ENCODE results near the gene MTCL3.

Gene MTCL3

DNA sequence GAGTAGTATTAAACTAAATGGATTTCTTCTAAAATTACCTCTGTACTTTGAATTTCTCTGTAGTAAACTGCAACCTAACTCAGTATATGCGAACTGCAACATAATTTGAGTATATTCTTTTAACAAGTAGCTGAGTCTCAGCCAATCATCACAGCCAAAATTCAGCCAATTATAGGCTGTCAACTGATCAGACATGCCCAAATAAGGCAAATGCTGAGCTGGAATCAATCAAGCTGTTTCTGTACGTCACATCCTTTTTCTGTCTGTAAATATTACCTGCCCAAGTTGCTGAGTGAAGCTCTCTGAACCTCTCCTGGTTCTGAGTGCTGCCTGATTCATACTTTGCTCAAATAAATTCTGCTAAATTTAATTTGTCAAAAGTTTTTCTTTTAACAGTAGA is 48.3 kb upstream of the MTCL3 start:
- Histone ChIP-seq H2AFZ (ENCODE audit: low read depth, low read length, poor library complexity, severe bottlenecking) (no peak overlapping the region), H3K27me3 (ENCODE audit: insufficient read depth, low read length) (no peaks in the 10 kb centered on the region), H3K9me2 (ENCODE audit: insufficient read depth) (no peaks in the 10 kb centered on the region), H3K79me2 (ENCODE audit: insufficient read depth, low read length) (no peaks in the 10 kb centered on the region), H3K4me2 (ENCODE audit: low read length) (no peak overlapping the region), H3K9me3 (ENCODE audit: control insufficient read depth in 1 of 2, insufficient read depth in 1 of 2, low read depth in 1 of 2, low read length in 2 of 2) (no peaks in the 10 kb centered on the region), H3K27ac (ENCODE audit: low read depth, low read length) (no peak overlapping the region), H3K36me3 (ENCODE audit: control insufficient read depth in 1 of 2, insufficient read depth in 2 of 2, low read length in 2 of 2) (no peaks in the 10 kb centered on the region), H4K20me1 (ENCODE audit: insufficient read depth) (no peaks in the 10 kb centered on the region), H3K9ac (ENCODE audit: low read length) (no peak overlapping the region), H3K4me3 (replicated peaks in 1 of 2; ENCODE audit: low read depth in 1 of 2, low read length in 2 of 2) (no peak overlapping the region), H3K4me1 (ENCODE audit: control insufficient read depth in 1 of 2, insufficient read depth in 2 of 2, low read length in 2 of 2) (no peaks in the 10 kb centered on the region)
- no peak for ATAC-seq
- TF ChIP-seq SRF (IDR thresholded peaks at IDR 0.05; ENCODE audit: low read depth), result peak; percentile 33; the same call in 1 of the 2 replicates
- TF ChIP-seq ZFX (IDR thresholded peaks at IDR 0.05), result no peak
- CTCF ChIA-PET, result no interaction called here
- RAD21 ChIA-PET (ENCODE audit: low non-redundant PET in 1 of 2, low total read pairs in 2 of 2, uncharacterized antibody in 2 of 2, unreplicated experiment in 2 of 2), result no interaction called here
- no TSS peak for BruUV-seq (replicated peaks)
- no peak for DNase-seq (ENCODE audit: low read depth, low spot score)
- intact Hi-C loops (cut with micrococcal nuclease), result no loop called here
- POLR2A ChIA-PET, result no interaction called here

- Histone ChIP-seq H3K27ac (ENCODE audit: low read depth, low read length) (no peak overlapping the region), H3K9me3 (ENCODE audit: control insufficient read depth in 1 of 2, insufficient read depth in 1 of 2, low read depth in 1 of 2, low read length in 2 of 2) (no peaks in the 10 kb centered on the region), H3K36me3 (ENCODE audit: control insufficient read depth in 1 of 2, insufficient read depth in 2 of 2, low read length in 2 of 2) (no peaks in the 10 kb centered on the region), H3K9ac (ENCODE audit: low read length) (no peak overlapping the region), H3K4me2 (ENCODE audit: low read length) (no peak overlapping the region), H3K4me1 (ENCODE audit: control insufficient read depth in 1 of 2, insufficient read depth in 2 of 2, low read length in 2 of 2) (peaks cover under 1 to 4% of the 10 kb centered on the region in 2 experiments; a peak in 2 of 4 replicates), H2AFZ (ENCODE audit: low read depth, low read length, poor library complexity, severe bottlenecking) (no peak overlapping the region), H3K27me3 (ENCODE audit: insufficient read depth, low read length) (no peaks in the 10 kb centered on the region), H3K9me2 (ENCODE audit: insufficient read depth) (no peaks in the 10 kb centered on the region), H3K79me2 (ENCODE audit: insufficient read depth, low read length) (no peaks in the 10 kb centered on the region), H3K4me3 (replicated peaks in 1 of 2; ENCODE audit: low read depth in 1 of 2, low read length in 2 of 2) (no peak overlapping the region), H4K20me1 (ENCODE audit: insufficient read depth) (no peaks in the 10 kb centered on the region)
- CTCF ChIA-PET, result no interaction called here
- RAD21 ChIA-PET (ENCODE audit: low non-redundant PET in 1 of 2, low total read pairs in 2 of 2, uncharacterized antibody in 2 of 2, unreplicated experiment in 2 of 2), result no interaction called here
- POLR2A ChIA-PET, result no interaction called here
- DNase-seq (ENCODE audit: low read depth, low spot score) (no peak), ATAC-seq (no peak)
- TF ChIP-seq ZNF274 (IDR thresholded peaks at IDR 0.05; ENCODE audit: low read depth, low read length) (no peak), REST (IDR thresholded peaks at IDR 0.05; ENCODE audit: low read depth) (no peak)
- TF ChIP-seq, protein P1, sequence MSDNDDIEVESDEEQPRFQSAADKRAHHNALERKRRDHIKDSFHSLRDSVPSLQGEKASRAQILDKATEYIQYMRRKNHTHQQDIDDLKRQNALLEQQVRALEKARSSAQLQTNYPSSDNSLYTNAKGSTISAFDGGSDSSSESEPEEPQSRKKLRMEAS (IDR thresholded peaks at IDR 0.05), result no peak
- no TSS peak for BruUV-seq (replicated peaks)
- intact Hi-C loops (cut with micrococcal nuclease), result no loop called here
These were observed 47.5 kb upstream of the MTCL3 start for GRCh38 chr6:127566651-127567050.
